Measurements from ENCODE around the gene SAXO2. TPM values are rescaled to one million over a fixed set of nuclear protein-coding genes. Genes with fewer than 3 reads are reported as not detected.

Gene SAXO2
- total and polyA plus RNA-seq, 2 of the 4 experiments (the other 2 are of a cell fraction) = 0.14 TPM; not detected in 1

- Histone ChIP-seq H3K4me2 (ENCODE audit: low read depth, low read length) (no peak overlapping the region), H3K79me1 (ENCODE audit: low read depth in 1 of 2, low read length in 2 of 2) (no peaks in the 10 kb centered on the region), H2AK5ac (ENCODE audit: low read depth, low read length) (no peak overlapping the region), H2AK9ac (replicated peaks; ENCODE audit: low read depth, low read length, poor library complexity) (no peak overlapping the region), H4K5ac (ENCODE audit: low read depth, low read length) (no peak overlapping the region), H3K14ac (replicated peaks; ENCODE audit: low read depth, low read length) (no peak overlapping the region), H3K23ac (ENCODE audit: low read depth, low read length) (no peak overlapping the region), H2BK15ac (ENCODE audit: low read depth, low read length) (no peak overlapping the region), H2BK120ac (ENCODE audit: low read depth, low read length) (no peak overlapping the region), H3K56ac (ENCODE audit: extremely low read depth, insufficient read depth, low read length) (no peak overlapping the region), H4K20me1 (ENCODE audit: insufficient read depth, low read length) (no peaks in the 10 kb centered on the region), H4K8ac (ENCODE audit: low read depth in 2 of 2, low read length in 2 of 2) (no peak overlapping the region), H3K9ac (ENCODE audit: low read depth, low read length) (no peak overlapping the region), H3K18ac (ENCODE audit: low read depth, low read length) (no peak overlapping the region), H2AFZ (replicated peaks; ENCODE audit: low read length, poor library complexity) (no peak overlapping the region), H3K4me1 (ENCODE audit: control insufficient read depth, insufficient read depth, low read length) (no peaks in the 10 kb centered on the region), H3K4me3 (ENCODE audit: insufficient read depth, low read depth, low read length) (no peak overlapping the region), H3K4ac (ENCODE audit: low read depth, low read length) (no peak overlapping the region), H3K9me1 (ENCODE audit: insufficient read depth, low read length) (no peaks in the 10 kb centered on the region; the same call in 1 of the 2 replicates), H3K27ac (ENCODE audit: insufficient read depth, low read length) (no peak overlapping the region), H3K36me3 (ENCODE audit: control insufficient read depth, insufficient read depth, low read length) (no peaks in the 10 kb centered on the region), H4K91ac (ENCODE audit: insufficient read depth, low read depth, low read length) (no peak overlapping the region), H2BK5ac (ENCODE audit: low read depth, low read length, poor library complexity, severe bottlenecking) (no peak overlapping the region), H3K9me3 (ENCODE audit: control insufficient read depth, insufficient read depth, low read length) (no peaks in the 10 kb centered on the region), H3K27me3 (ENCODE audit: control insufficient read depth, insufficient read depth, low read length) (peaks cover 10% of the 10 kb centered on the region), H2BK20ac (ENCODE audit: low read depth, low read length) (no peak overlapping the region)
- intact Hi-C loops (cut with micrococcal nuclease) = no loop called here
- POLR2A ChIA-PET (ENCODE audit: unreplicated experiment) = no interaction called here
- dilution Hi-C loops (cut with HindIII; ENCODE audit: low sequenced_read_pairs, unreplicated experiment) = no loop called here
- CTCF ChIA-PET = interaction anchor here (1.0 kb wide), 1 partner anchor 13 kb away, joined by 4 read pairs; no protein-coding TSS in a partner anchor
- in situ Hi-C loops (cut with MboI; ENCODE audit: low sequenced_read_pairs) = no loop called here
- ATAC-seq (ENCODE audit: low read depth) = no peak
- BruUV-seq (replicated peaks) = no TSS peak
- TF ChIP-seq RCOR1 (IDR thresholded peaks at IDR 0.05; ENCODE audit: insufficient replicate concordance, low read length) (no peak), POLR2A (IDR thresholded peaks at IDR 0.05; ENCODE audit: low read depth, low read length) (no peak), CEBPB (IDR thresholded peaks at IDR 0.05; ENCODE audit: low read depth, low read length) (no peak), RAD21 (IDR thresholded peaks at IDR 0.05; ENCODE audit: low read length) (no peak), MXI1 (IDR thresholded peaks at IDR 0.05; ENCODE audit: borderline replicate concordance, low read depth, low read length) (no peak), RFX5 (IDR thresholded peaks at IDR 0.05; ENCODE audit: low read depth, low read length) (no peak), MAZ (IDR thresholded peaks at IDR 0.05; ENCODE audit: borderline replicate concordance, low read depth, low read length) (no peak), NFE2L2 (IDR thresholded peaks at IDR 0.05; ENCODE audit: low read depth, low read length) (no peak), MAFK (IDR thresholded peaks at IDR 0.05; ENCODE audit: low read depth, low read length) (no peak), BHLHE40 (IDR thresholded peaks at IDR 0.05; ENCODE audit: low read depth, low read length) (no peak), FOS (IDR thresholded peaks at IDR 0.05; ENCODE audit: low read depth, low read length) (no peak), SMC3 (IDR thresholded peaks at IDR 0.05; ENCODE audit: low read depth, low read length) (no peak), CTCF (conservative IDR thresholded peaks at IDR 0.05; ENCODE audit: low read depth, low read length) (no peak), CHD1 (IDR thresholded peaks at IDR 0.05; ENCODE audit: low read depth, low read length) (no peak)
- TF ChIP-seq, protein P1, sequence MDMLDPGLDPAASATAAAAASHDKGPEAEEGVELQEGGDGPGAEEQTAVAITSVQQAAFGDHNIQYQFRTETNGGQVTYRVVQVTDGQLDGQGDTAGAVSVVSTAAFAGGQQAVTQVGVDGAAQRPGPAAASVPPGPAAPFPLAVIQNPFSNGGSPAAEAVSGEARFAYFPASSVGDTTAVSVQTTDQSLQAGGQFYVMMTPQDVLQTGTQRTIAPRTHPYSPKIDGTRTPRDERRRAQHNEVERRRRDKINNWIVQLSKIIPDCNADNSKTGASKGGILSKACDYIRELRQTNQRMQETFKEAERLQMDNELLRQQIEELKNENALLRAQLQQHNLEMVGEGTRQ (IDR thresholded peaks at IDR 0.05; ENCODE audit: low read depth, low read length) = no peak
- TF ChIP-seq, protein P2, sequence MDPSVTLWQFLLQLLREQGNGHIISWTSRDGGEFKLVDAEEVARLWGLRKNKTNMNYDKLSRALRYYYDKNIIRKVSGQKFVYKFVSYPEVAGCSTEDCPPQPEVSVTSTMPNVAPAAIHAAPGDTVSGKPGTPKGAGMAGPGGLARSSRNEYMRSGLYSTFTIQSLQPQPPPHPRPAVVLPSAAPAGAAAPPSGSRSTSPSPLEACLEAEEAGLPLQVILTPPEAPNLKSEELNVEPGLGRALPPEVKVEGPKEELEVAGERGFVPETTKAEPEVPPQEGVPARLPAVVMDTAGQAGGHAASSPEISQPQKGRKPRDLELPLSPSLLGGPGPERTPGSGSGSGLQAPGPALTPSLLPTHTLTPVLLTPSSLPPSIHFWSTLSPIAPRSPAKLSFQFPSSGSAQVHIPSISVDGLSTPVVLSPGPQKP (IDR thresholded peaks at IDR 0.05; ENCODE audit: borderline replicate concordance, low read depth, low read length) = no peak
- DNase-seq = no peak
- WGBS, 2 experiments (ENCODE audit: extremely low coverage in 2 of 2, insufficient read length in 1 of 2) = 86% methylated on average over 4 of the region's 5 CpGs; no CpG with 5 or more reads in 1 of the 2 experiments
Observed at GRCh38 chr15:82297546-82297945, 34.9 kb downstream of the SAXO2 start.

Measured in IMR-90 (cell line).